Anterior cingulate cortex (tissue), 58 donors: ENCODE measurements around the gene COTL1.

ENCODE experiments used
- DNase-seq, 58 donors: peaks; one replicate each; lab custom pipeline; 2025; lab: John Stamatoyannopoulos, UW

Gene COTL1

GRCh38 chr16:84598360-84598759 lies 19.5 kb downstream of the COTL1 start:
- no peak for DNase-seq

GRCh38 chr16:84597931-84598351 lies 19.9 kb downstream of the COTL1 start:
- DNase-seq: no peak

- DNase-seq: peak in 3 of 58 donors; percentile 9 to 14 (median 13)
Measured at GRCh38 chr16:84597528-84597896, 20.4 kb downstream of the COTL1 start.

GRCh38 chr16:84596801-84597527 lies 20.9 kb downstream of the COTL1 start:
- DNase-seq: no peak

GRCh38 chr16:84596161-84596560 lies 21.7 kb downstream of the COTL1 start:
- no peak for DNase-seq

GRCh38 chr16:84595052-84595481 lies 22.8 kb downstream of the COTL1 start:
- DNase-seq: no peak

- no peak for DNase-seq
Measured at GRCh38 chr16:84594725-84595038, 23.2 kb downstream of the COTL1 start.

- DNase-seq: peak in 32 of 58 donors; percentile 17 to 82 (median 44)
Measured at GRCh38 chr16:84593825-84594724, 23.8 kb downstream of the COTL1 start.

- DNase-seq: no peak
Measured at GRCh38 chr16:84592718-84593117, 25.2 kb downstream of the COTL1 start.

GRCh38 chr16:84589975-84590719 lies 27.7 kb downstream of the COTL1 start:
- DNase-seq: no peak

GRCh38 chr16:84588991-84589390 lies 28.9 kb downstream of the COTL1 start:
- no peak for DNase-seq

- peak in 47 of 58 donors; percentile 15 to 77 (median 45) for DNase-seq
Measured at GRCh38 chr16:84585886-84586285, 32.0 kb downstream of the COTL1 start.

GRCh38 chr16:84585467-84585866 lies 32.4 kb downstream of the COTL1 start:
- DNase-seq: no peak

GRCh38 chr16:84584678-84585077 lies 33.2 kb downstream of the COTL1 start:
- DNase-seq: no peak

- DNase-seq: peak in 50 of 58 donors; percentile 20 to 80 (median 57)
Measured at GRCh38 chr16:84583995-84584394, 33.9 kb downstream of the COTL1 start.

- peak in 1 of 58 donors; percentile 28 for DNase-seq
Measured at GRCh38 chr16:84582958-84583516, 34.8 kb downstream of the COTL1 start.

- no peak for DNase-seq
Measured at GRCh38 chr16:84581158-84581557, 36.7 kb downstream of the COTL1 start.

GRCh38 chr16:84579936-84580335 lies 37.9 kb downstream of the COTL1 start:
- no peak for DNase-seq

- no peak for DNase-seq
Measured at GRCh38 chr16:84578538-84579126, 39.2 kb downstream of the COTL1 start.
